Breast epithelium (tissue), 3 donors: Measurements from ENCODE around the gene CAV2.

Experiments
- CTCF ChIP-seq, 3 donors: fragments of 450-650 bp; IDR thresholded peaks; one replicate each; pipeline ENCODE4 v1.5.1; 2016 to 2017; ENCODE audit warnings: antibody characterized with exemption in 3 of 3, mild to moderate bottlenecking in 3 of 3, moderate library complexity in 3 of 3
- POLR2A ChIP-seq: fragments of 450-650 bp; IDR thresholded peaks from one replicate; pipeline ENCODE4 v1.6.1; 2016; ENCODE audit warnings: antibody characterized with exemption, mild to moderate bottlenecking, moderate library complexity

- no peak for TF ChIP-seq POLR2A
- TF ChIP-seq CTCF (IDR thresholded peaks at IDR 0.05), result no peak
Measured at GRCh38 chr7:116454377-116454776, 45.2 kb upstream of the CAV2 start.
